Small intestine (tissue), 7 donors: ENCODE data around the gene EDIL3. TPM values are rescaled to one million over a fixed set of nuclear protein-coding genes. Genes with fewer than 3 reads are reported as not detected.

Experiments used
- DNase-seq, 2 donors: peaks; one replicate each; pipeline versions ENCODE4 v3.0.0 to v3.0.0-alpha.2; 2013
- FAIRE-seq: peaks from 2 replicates; lab custom pipeline; 2012; peaks lifted over from hg19 to GRCh38; lab: Jason Lieb, UNC
- H3K27ac ChIP-seq, 3 donors: one replicate each; pipeline ENCODE4 v1.5.1; 2013; ENCODE audit warnings: low read length in 2 of 3, mild to moderate bottlenecking in 2 of 3, control low read depth in 1 of 3, inconsistent platforms in 1 of 3, low read depth in 1 of 3, moderate library complexity in 1 of 3
- H3K27me3 ChIP-seq, 3 donors: one replicate each; pipeline ENCODE4 v1.6.1; 2013; ENCODE audit warnings: low read length in 3 of 3, inconsistent platforms in 1 of 3; ENCODE audit not compliant: control insufficient read depth in 3 of 3, insufficient read depth in 3 of 3
- H3K36me3 ChIP-seq, 3 donors: one replicate each; pipeline ENCODE4 v1.6.1; 2013; ENCODE audit warnings: low read length in 3 of 3, inconsistent platforms in 1 of 3, low read depth in 1 of 3, mild to moderate bottlenecking in 1 of 3, moderate library complexity in 1 of 3; ENCODE audit not compliant: control insufficient read depth in 3 of 3, insufficient read depth in 2 of 3
- H3K4me1 ChIP-seq, 3 donors: one replicate each; pipeline ENCODE4 v1.6.1; 2013; ENCODE audit warnings: low read length in 2 of 3, inconsistent platforms in 1 of 3, low read depth in 1 of 3, mild to moderate bottlenecking in 1 of 3, moderate library complexity in 1 of 3; ENCODE audit not compliant: control insufficient read depth in 3 of 3, insufficient read depth in 2 of 3
- H3K4me3 ChIP-seq, 3 donors: one replicate each; pipeline ENCODE4 v1.5.1; 2013; ENCODE audit warnings: low read length in 3 of 3, control low read depth in 1 of 3, inconsistent platforms in 1 of 3, low read depth in 1 of 3, mild to moderate bottlenecking in 1 of 3, moderate library complexity in 1 of 3
- H3K9me3 ChIP-seq, 2 donors: one replicate each; pipeline ENCODE4 v1.6.1; 2013; ENCODE audit warnings: low read depth in 1 of 2, low read length in 1 of 2; ENCODE audit not compliant: control insufficient read depth in 2 of 2, insufficient read depth in 1 of 2
- WGBS, 3 donors: extraction: QIAGEN DNeasy Blood & Tissue Kit; methylation state at CpG; one replicate each; pipeline ENCODE4 v1.1.7; 2013; 5-methylcytosine and 5-hydroxymethylcytosine counted together
- polyA plus RNA-seq, 4 donors: library from polyadenylated mRNA; stranded (reverse) in 3 of 4; unstranded in 1 of 4; fragments of 200-250 nt in 3 of 4; fragments of 120-200 nt in 1 of 4; gene quantifications; one replicate each; pipeline versions ENCODE4 v1.2.1 to v1.2.3, GENCODE V29; 2013
- donor health status: healthy with polysubstance abuse.
- donor health status: control.
- donor health status: control.
- donor health status: Bipolar disorder and iron deficiency.
- donor health status: healthy.

EDIL3 gene
- polyA plus RNA-seq, 4 donors, result 1.6 to 24.6 (median 5.1) TPM; not detected in 1

DNA sequence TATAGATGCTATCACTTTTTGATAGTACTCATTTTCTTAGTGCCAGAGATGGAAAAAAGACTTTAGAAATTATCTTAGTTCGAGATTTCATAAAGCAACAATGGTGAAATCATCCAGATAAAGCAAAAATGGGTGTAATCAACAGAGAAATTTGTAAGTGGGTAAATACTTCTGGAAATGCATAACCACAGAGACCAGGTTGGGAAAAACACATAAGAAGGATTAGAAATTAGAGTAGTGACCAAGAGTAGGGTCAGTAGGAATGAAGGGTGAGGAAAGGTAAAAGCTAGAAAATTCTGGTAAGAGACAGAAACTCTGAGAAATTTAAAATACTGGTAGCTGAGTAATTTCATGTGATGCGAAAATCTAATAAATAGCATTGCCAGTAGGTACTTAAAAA lies 11.2 kb downstream of the EDIL3 start:
- H3K36me3 ChIP-seq, result no peaks in the 10 kb centered on the region
- no peak overlapping the region for H3K27ac ChIP-seq
- peaks cover 0 to 2% (median 0%) of the 10 kb centered on the region in 3 donors for H3K27me3 ChIP-seq
- 47 to 78% (median 50%) methylated on average over 2 of the region's 2 CpGs for WGBS, 3 donors
- no peak overlapping the region for H3K4me3 ChIP-seq
- H3K9me3 ChIP-seq, result no peaks in the 10 kb centered on the region
- DNase-seq, result no peak
- FAIRE-seq, result no peak
- H3K4me1 ChIP-seq, result no peaks in the 10 kb centered on the region

DNA sequence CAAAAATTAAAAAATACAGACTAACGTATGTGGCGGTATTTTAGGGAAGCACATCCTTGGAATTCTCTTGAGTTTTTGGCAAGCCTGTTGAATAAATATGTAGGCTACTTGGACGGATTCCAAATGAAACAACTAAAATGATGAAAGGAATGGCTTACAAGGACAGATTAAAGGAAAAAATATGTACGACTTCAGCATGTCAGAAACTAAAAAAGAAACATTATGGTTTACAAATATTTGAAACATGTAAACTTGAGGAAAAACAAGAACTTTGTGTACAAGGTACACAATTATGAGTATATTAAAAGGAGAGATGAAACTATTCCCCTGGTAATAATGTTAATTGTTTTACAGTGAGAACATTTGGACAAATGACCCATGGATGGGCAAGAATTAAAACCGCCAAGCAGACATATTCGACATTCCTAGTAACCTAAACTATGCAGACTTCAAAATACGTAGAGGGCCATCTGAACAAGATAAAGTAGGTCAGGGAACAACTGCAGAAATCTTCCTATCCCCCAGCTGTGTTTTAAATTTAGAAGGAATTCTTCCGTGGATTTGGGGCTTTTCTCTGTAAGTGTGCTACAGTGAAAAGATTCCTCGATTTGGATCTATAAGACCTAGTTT lies 12.5 kb downstream of the EDIL3 start:
- FAIRE-seq (no peak), DNase-seq (no peak)
- Histone ChIP-seq H3K4me3 (no peak overlapping the region), H3K36me3 (no peaks in the 10 kb centered on the region), H3K9me3 (no peaks in the 10 kb centered on the region), H3K27ac (no peak overlapping the region), H3K27me3 (peaks cover 0 to 2% (median 0%) of the 10 kb centered on the region in 3 donors), H3K4me1 (no peaks in the 10 kb centered on the region)
- 58 to 85% (median 81%) methylated on average over 9 of the region's 9 CpGs for WGBS, 3 donors

DNA sequence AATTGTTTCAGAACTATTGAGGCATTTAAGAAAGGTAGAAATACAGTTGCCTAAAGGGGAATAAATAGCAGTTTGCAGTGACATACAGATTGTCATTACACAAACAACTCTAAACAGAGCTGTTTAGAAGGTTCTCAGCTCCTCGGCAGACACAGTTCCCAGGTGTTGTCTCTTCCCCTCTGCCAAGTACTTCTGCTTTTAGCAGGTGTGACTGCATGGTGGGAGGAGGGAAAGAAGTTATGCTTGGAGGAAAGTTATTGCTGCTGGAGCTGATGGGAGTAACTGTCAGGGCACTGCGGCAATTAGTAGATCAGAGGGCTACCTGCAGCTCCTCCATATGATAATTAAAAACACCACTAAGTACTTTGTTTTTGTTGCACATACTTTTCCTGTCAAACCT lies 14.5 kb downstream of the EDIL3 start:
- DNase-seq (no peak), FAIRE-seq (no peak)
- H3K4me3 ChIP-seq, result no peak overlapping the region
- no peaks in the 10 kb centered on the region for H3K9me3 ChIP-seq
- WGBS, 3 donors, result 39 to 58% (median 44%) methylated on average over 2 of the region's 2 CpGs
- no peaks in the 10 kb centered on the region for H3K36me3 ChIP-seq
- H3K27me3 ChIP-seq, result peaks cover 0 to 2% (median 0%) of the 10 kb centered on the region in 3 donors
- H3K27ac ChIP-seq, result no peak overlapping the region
- no peaks in the 10 kb centered on the region for H3K4me1 ChIP-seq

DNA sequence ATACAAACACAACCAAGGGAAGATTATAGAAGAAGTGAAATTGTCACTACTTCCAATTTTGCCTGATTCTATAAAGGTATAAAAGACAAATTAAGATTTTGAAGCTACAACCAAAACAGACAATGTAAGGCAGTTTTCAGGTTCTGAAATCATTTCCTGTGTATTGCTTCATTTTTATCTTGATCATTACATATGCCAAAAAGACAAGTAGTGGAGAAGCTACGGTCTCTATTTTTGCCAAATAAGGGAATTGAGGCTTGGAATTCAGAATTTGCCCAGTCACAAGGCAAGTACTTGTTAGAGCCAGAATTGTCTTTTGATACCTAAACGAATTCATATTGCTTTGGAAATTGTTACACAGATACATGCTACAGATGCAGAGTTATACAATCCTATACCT lies 20.6 kb downstream of the EDIL3 start:
- FAIRE-seq (no peak), DNase-seq (no peak)
- no peaks in the 10 kb centered on the region for H3K36me3 ChIP-seq
- no peaks in the 10 kb centered on the region for H3K4me1 ChIP-seq
- no peak overlapping the region for H3K4me3 ChIP-seq
- WGBS, 3 donors, result 57 to 75% (median 62%) methylated on average over 2 of the region's 2 CpGs
- H3K27ac ChIP-seq, result no peak overlapping the region
- H3K9me3 ChIP-seq, result no peaks in the 10 kb centered on the region
- H3K27me3 ChIP-seq, result no peaks in the 10 kb centered on the region

DNA sequence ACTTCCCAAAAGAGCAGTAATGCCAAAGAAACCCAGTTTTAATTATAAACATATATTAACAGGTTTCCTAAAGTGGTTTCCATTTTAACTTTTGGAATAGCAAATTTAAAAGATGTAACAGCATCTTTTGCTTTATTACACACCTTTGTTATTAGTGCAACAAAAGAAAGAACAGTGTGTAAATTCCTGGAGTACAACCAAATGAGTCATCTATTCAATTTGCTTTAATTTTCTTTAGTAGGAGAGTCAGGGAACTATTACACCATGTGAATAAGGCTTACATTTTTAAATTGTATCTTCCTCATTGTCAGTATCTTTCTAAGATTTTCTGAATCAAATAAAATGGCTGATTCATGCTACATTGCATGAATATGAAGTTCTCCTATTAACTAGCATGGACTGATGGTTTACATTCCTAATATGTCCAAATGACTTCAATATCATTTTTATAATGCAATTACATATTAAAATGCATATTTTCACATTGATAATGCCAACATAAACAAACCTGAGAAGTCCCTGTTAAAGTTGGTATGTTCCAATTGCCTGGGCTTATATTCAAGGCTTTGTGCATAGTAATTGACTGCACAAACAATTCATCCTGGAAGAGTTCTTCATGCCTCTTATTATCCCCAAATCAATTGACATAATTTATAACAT lies 22.5 kb downstream of the EDIL3 start:
- no peak overlapping the region for H3K27ac ChIP-seq
- DNase-seq (no peak), FAIRE-seq (no peak)
- H3K36me3 ChIP-seq, result no peaks in the 10 kb centered on the region
- H3K9me3 ChIP-seq, result no peaks in the 10 kb centered on the region
- no peaks in the 10 kb centered on the region for H3K27me3 ChIP-seq
- no peak overlapping the region for H3K4me3 ChIP-seq
- no peaks in the 10 kb centered on the region for H3K4me1 ChIP-seq

DNA sequence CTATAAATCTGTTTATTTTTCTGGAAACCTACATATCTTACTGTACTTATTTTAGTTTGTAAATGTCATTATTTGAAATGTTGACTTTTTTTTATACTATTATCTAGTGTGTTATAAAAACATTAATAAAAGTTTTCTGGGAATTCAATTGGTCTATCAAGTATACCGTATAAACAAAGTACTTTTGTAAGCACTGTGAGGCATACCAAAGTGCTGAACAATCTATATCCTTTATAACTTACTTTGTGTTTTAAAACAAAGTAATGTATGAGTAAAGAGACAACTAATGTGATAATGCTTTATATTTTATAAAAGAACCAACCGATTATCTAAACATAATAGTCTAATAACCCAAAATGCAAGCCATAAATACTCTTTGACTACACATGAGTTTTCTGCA lies 23.1 kb downstream of the EDIL3 start:
- Histone ChIP-seq H3K36me3 (no peaks in the 10 kb centered on the region), H3K27me3 (no peaks in the 10 kb centered on the region), H3K27ac (no peak overlapping the region), H3K9me3 (no peaks in the 10 kb centered on the region), H3K4me1 (no peaks in the 10 kb centered on the region), H3K4me3 (no peak overlapping the region)
- DNase-seq (no peak), FAIRE-seq (no peak)
- 79 to 81% (median 80%) methylated on average over 2 of the region's 2 CpGs for WGBS, 3 donors

DNA sequence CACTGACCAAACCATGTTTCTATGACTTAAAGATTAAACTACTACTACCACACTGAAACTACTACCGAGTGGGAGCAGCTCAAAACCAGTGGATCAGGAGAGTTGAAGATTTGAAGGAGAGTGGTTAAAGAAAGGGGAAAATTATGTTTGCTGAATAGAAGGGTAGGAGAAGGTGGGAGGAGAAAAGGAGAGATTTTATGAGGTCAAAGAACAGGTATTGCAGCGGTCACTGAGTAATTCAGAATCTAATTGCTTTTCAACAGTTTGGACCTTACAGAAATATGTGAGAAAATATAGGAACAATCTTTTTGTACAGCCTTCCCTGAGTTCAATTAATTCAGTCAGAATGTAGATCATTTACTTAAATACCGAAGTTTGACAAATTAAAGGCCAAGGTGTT lies 24.6 kb downstream of the EDIL3 start:
- FAIRE-seq, result no peak
- no peak overlapping the region for H3K27ac ChIP-seq
- 54 to 85% (median 70%) methylated on average over 3 of the region's 3 CpGs for WGBS, 3 donors
- DNase-seq, result no peak
- H3K36me3 ChIP-seq, result no peaks in the 10 kb centered on the region
- H3K27me3 ChIP-seq, result no peaks in the 10 kb centered on the region
- H3K4me3 ChIP-seq, result no peak overlapping the region
- H3K4me1 ChIP-seq, result no peaks in the 10 kb centered on the region
- no peaks in the 10 kb centered on the region for H3K9me3 ChIP-seq

DNA sequence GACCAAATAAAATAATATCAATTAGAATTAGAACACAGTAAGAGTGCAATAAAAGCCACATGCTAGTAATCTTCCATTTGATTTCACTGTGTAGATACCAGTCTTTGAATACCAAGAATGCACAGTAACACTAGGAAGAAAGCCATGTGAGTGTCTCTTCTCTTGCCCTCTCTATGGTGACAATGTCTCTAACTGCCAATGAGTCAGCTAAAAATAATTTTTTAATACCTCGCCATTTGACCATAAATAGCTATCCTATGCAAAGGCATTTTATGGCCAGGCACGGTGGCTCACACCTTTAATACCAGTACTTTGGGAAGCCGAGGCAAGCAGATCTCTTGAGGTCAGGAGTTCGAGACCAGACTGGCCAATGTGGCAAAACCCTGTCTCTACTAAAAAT lies 30.6 kb downstream of the EDIL3 start:
- 62 to 84% (median 69%) methylated on average over 4 of the region's 4 CpGs for WGBS, 3 donors
- H3K4me1 ChIP-seq, result no peaks in the 10 kb centered on the region
- H3K36me3 ChIP-seq, result no peaks in the 10 kb centered on the region
- DNase-seq (no peak), FAIRE-seq (no peak)
- no peaks in the 10 kb centered on the region for H3K9me3 ChIP-seq
- no peak overlapping the region for H3K4me3 ChIP-seq
- no peaks in the 10 kb centered on the region for H3K27me3 ChIP-seq
- H3K27ac ChIP-seq, result no peak overlapping the region

DNA sequence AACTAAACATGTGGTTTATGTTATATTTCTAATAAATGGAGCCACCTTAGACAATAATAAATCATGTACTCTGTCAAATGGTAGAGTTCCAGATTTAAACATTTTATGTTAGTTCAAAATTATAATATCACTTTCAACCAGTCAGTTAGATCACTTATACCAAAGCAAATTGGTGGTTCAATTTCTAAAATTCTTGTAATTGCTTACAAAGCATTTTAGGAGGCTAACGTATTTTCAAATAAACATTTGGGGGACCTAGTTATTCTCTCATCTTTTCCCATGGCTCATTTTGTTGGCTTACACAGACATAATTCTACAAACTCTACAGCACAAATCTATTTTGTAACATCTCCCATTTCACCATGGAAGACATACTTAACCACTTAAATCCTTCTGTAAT lies 39.9 kb downstream of the EDIL3 start:
- Histone ChIP-seq H3K9me3 (no peaks in the 10 kb centered on the region), H3K36me3 (no peaks in the 10 kb centered on the region), H3K4me3 (no peak overlapping the region), H3K4me1 (no peaks in the 10 kb centered on the region), H3K27me3 (no peaks in the 10 kb centered on the region), H3K27ac (no peak overlapping the region)
- WGBS, 3 donors, result 59 to 84% (median 71%) methylated on average over 1 of the region's 1 CpG
- DNase-seq (no peak), FAIRE-seq (no peak)
